ENCODE data around the gene LMF1.

Gene LMF1

DNA sequence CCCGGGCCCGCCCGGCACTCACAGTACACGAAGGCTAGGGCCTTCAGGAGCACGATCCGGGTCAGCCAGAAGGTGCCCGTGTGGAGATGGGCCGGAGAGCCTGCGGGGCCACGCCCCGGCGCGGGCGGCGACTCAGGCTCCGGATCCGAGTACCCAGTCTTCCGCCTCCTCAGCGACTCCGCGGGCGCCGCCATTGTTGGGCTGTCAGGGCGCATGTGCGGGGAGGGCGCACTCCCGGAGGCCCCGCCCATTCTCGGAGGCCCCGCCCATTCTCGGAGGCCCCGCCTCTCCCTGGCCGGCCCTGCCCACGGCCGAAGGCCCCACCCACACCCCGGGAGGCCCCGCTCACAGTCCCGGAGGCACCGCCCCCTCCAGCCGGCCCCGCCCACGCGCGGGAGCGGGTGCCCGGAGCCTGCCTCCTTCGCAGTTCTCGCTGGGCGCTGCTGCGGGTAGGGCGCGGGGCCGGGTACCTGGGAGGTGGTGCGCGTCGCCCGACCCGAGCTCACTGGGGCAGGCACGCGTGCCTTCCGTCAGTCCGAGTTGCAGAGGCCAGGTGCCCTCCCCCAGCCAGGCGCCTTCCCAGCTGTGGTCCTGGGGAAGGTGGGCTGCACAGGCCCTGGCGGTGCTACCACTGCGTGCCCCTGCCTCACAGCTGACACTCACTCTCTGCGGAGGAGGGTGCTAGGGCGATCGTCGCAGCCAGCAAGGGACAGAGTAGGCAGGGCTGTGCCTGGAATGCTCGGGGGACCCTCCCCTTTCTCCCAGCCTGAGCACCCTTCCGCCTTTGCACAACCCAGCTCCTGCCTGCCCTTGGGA, at the start of gene LMF1:
LMF1 (minus strand) TSS at position 219 of the 816 bp plus-strand sequence; CDS start at position 215, 4 bp downstream.
- DNase-seq (ENCODE audit: insufficient read length, low spot score) (peak; percentile 92), FAIRE-seq (peak; percentile 89)

- no peak for DNase-seq (ENCODE audit: insufficient read length, low spot score)
- FAIRE-seq, result no peak
Observed at GRCh38 chr16:1020091-1020399, 49.3 kb upstream of the LMF1 start.

- DNase-seq (ENCODE audit: insufficient read length, low spot score), result no peak
- FAIRE-seq, result no peak
Observed at GRCh38 chr16:1019231-1020090, 48.7 kb upstream of the LMF1 start.

DNA sequence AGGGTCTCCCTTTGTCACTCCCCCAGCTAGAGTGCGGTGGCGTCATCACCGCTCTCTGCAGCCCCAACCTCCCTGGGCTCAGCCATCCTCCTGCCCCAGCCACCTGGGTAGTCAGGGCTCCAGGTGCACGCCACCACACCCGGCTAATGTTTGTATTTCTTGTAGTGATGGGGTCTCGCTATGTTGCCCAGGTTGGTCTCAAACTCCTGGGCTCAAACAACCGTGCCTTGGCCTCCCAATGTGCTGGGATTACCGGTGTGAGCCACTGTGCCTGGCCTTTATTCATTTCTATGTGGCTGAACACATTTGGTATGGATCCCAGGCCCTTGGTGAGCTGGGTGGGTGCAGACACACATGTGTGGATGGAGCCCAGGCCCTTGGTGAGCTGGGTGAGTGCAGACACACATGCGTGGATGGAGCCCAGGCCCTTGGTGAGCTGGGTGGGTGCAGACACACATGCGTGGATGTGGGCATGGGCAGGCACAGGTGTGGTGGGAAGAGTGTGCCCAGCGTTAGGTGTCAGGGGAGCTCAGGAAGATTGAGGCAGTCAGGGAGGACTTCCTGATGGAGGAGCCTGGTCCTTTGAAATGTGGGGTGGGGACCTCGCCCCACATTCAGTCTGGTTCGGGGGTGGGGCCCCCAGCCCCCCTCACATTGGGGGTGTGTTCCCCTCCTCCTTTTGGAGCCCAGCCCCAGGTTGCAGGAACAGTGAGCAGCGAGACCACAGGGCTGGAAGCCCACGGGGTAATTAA, 47.8 kb upstream of the LMF1 start:
- DNase-seq (ENCODE audit: insufficient read length, low spot score) (no peak), FAIRE-seq (no peak)

DNA sequence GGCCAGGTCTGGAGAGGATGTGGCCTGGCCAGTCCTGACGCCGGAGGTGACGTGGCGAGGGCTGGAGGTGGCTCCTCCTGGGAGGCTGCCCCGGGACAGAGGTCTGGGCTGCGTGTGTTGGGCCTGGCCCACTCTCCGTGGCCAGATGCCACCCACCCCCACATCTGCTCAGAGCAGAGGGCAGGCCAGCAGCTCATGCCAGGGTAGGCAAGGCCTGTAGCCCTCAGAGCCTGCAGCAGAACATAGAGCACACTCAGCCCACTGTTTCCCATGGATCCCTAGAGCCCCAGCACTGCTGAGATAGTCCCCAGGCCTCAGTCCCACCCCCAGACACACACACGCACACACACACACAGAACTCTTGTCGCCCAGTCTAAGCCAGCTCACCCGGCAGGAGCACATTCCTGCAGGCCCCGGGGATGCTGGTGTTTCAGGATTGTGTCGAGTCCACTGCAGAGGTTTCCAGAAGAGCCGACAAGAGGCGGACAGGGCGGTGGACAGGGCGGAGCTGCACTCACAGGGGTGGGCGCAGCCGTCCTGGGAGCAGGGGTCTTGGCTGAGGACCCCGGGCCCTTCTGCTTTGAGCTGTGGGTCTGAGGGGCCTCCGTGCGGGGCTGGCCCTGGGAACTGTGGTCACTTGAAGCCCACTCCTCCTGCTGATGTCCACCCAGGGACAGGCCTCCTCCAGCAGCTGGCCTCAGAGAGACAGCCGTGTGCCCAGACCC, 44.1 kb upstream of the LMF1 start:
- DNase-seq (ENCODE audit: insufficient read length, low spot score) (no peak), FAIRE-seq (no peak)

GRCh38 chr16:1014221-1014620, 43.4 kb upstream of the LMF1 start:
- FAIRE-seq (no peak), DNase-seq (ENCODE audit: insufficient read length, low spot score) (no peak)

DNA sequence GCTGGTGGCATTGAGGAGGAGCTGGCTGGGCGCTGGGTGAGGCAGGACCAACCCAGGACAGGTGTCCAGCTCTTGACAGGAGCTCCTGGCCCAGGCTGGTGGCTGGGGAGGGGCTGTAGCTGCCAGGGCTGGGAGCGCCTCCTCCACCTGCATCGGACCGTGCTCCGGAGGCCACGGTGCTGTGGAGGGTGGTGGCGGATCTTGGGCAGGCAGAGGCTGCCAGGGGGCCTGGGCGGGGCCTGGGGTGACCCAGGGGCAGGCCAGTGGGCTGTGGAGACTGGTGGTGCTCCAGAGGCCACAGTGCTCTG, 42.8 kb upstream of the LMF1 start:
- DNase-seq (ENCODE audit: insufficient read length, low spot score) (no peak), FAIRE-seq (no peak)

DNA sequence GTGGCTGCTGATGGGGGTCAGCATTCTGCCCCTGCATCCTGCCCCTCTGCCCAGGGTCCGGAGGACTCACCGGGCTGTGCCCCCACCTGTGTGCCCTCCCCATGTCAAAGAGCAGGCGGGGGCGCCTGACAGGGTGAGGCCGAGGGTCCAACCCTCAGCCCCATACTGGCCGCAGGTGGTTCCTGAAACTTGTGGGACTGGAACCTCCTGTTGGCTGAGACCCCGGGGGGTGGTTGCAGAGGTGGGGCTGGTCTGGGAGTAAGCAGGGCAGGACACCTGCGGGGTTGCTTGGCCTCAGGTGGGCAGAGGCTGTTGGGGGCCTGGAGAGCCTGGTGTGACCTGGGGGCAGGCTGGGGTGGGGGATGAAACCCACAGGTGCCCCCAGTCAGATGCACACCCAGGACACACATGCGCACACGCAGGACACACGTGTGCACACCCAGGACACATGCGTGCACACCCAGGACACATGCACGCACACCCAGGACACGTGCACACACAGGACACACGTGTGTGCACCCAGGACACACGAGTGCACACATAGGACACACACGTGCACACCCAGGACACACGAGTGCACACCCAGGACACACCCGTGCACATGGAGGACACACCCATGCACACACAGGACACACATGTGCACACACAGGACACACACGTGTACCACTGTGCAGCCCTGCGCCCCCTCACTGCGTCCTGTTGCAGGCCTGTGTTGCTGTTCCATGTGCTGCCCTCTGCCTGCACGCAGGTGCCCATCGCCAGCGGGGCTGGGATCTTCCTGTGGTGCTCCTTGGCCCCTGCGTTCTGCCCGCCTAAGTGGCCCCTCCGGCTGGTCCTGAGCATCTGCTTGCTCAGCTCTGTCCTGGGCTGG, 42.2 kb upstream of the LMF1 start:
- DNase-seq (ENCODE audit: insufficient read length, low spot score) (no peak), FAIRE-seq (peak; percentile 59)

DNA sequence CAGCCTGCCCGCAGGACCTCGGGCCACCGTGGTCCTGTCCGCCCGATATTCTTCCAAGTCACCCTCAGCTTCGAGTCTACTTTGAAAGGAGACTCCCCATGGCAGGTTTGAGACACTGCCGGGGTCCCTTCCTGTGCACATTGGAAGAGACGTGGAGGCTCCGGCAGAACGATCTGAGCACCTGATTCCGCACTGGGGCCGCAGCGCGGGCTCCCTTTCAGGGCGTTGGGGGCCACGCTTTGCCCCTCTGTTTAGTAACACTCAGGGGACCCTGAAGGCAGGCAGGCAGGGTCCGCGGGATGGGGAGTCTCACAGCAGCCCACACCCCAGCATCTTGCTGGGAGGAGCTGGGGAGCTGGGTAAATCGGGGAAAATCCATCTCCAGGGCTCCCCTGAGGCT, 41.4 kb upstream of the LMF1 start:
- FAIRE-seq, result no peak
- DNase-seq (ENCODE audit: insufficient read length, low spot score), result no peak

DNA sequence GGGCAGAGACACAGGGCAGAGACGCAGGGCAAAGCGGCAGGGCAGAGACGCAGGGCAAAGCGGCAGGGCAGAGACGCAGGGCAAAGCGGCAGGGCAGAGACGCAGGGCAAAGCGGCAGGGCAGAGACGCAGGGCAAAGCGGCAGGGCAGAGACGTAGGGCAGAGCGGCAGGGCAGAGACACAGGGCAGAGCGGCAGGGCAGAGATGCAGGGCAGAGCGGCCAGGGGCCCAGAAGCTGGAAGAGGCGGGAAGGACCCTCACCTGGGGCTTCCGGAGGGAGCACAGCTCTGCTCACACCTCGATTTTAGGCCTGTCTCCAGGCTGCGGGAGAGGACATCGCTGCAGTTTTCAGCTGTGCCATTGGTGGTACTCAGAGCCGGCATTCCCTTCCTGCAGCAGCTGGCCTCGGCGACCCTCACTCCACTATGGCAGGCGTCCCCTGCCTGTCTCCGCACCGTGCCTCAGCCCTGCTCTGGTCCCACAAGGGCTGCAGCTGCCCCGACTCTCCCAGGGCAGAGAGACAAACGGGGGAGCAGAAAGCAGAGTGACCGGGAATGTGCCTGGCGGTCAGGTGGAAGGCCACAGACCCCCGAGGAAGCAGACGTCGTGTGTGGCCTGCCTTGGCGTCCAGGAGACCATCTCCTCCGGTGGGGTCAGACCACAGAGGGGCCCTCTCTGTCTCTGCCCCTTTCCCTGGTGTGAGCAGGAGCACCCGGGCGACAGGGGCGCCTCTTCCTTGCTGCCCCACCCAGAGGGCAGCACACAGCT, 40.7 kb upstream of the LMF1 start:
- no peak for DNase-seq (ENCODE audit: insufficient read length, low spot score)
- FAIRE-seq, result peak; percentile 28

DNA sequence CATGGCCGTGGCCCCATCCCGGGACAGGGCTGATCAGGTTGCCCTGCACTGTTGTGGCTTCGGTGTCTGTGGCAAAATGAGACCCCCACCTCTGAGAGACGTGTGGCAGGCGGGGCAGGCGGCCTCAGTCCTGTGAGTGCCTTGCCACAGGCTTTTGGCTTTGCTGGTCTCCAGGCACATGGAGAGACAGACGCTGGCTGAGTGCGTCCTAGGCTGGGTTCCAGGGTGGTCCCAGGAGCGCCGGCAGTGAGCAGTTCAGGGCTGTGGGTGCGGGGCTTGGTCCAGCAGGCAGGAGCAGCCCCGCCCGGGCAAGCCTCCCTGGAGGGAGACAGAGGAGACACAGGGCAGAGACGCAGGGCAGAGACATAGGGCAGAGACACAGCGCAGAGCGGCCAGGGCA, 40.0 kb upstream of the LMF1 start:
- FAIRE-seq (no peak), DNase-seq (ENCODE audit: insufficient read length, low spot score) (no peak)

GRCh38 chr16:1010251-1010650, 39.5 kb upstream of the LMF1 start:
- FAIRE-seq (no peak), DNase-seq (ENCODE audit: insufficient read length, low spot score) (no peak)

GRCh38 chr16:1009358-1010150, 38.8 kb upstream of the LMF1 start:
- DNase-seq (ENCODE audit: insufficient read length, low spot score) (no peak), FAIRE-seq (no peak)

DNA sequence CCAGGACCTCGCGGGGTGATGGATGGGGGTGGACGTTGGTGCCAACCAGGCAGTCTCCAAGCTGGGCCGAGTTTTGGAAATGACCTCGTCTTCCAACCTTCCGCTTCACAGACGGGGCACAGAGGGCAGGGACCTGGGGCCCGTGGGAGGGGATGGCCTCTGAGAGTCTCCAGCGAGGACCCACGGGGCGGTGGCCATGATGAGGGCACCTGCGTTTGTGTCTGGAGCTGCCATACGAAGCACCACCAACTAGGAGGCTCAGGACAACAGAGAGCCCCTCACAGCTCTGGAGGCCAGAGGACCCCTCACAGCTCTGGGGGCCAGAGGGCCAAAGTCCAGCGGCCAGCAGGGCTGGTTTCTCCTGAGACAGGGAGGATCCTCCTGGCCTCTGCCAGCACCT, 37.3 kb upstream of the LMF1 start:
- no peak for FAIRE-seq

GRCh38 chr16:1007284-1007850, 36.6 kb upstream of the LMF1 start:
- DNase-seq (ENCODE audit: insufficient read length, low spot score) (no peak), FAIRE-seq (no peak)

More for the DNA sequence above, 37.3 kb upstream of the LMF1 start:
- DNase-seq (ENCODE audit: insufficient read length, low spot score), result no peak

DNA sequence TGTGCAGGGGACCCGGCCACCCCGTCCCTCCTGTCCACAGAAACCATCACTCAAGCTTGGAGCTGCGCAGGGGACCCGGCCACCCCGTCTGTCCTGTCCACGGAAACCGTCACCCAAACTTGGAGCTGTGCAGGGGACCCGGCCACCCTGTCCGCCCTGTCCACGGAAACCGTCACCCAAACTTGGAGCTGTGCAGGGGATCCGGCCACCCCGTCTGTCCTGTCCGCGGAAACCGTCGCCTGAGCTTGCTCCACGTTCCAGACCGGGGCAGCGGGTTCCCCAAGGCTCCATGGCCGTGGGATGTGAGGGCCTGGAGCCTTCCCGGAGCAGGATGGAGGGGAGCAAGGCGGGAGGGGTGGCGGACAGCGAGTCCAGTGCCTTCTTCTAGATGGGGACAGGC, 36.0 kb upstream of the LMF1 start:
- no peak for FAIRE-seq
- no peak for DNase-seq (ENCODE audit: insufficient read length, low spot score)

- FAIRE-seq, result no peak
Observed at GRCh38 chr16:1005286-1005685, 34.5 kb upstream of the LMF1 start.

More at GRCh38 chr16:1005286-1005685, 34.5 kb upstream of the LMF1 start:
- DNase-seq (ENCODE audit: insufficient read length, low spot score), result no peak
